Stimulated activated CD4-positive, alpha-beta T cell treated with anti-CD3 and anti-CD28 coated beads, Interleukin-4, amount 100 ng/mL, for 24 hours (primary cell): Measurements from ENCODE around the gene FBXO28.
A peak's percentile ranks its signal among the peaks of the same experiment; 100 is the strongest.

Experiments
- DNase-seq: peaks from one replicate; pipeline ENCODE4 v3.0.0-alpha.2; 2020

The FBXO28 gene

DNA sequence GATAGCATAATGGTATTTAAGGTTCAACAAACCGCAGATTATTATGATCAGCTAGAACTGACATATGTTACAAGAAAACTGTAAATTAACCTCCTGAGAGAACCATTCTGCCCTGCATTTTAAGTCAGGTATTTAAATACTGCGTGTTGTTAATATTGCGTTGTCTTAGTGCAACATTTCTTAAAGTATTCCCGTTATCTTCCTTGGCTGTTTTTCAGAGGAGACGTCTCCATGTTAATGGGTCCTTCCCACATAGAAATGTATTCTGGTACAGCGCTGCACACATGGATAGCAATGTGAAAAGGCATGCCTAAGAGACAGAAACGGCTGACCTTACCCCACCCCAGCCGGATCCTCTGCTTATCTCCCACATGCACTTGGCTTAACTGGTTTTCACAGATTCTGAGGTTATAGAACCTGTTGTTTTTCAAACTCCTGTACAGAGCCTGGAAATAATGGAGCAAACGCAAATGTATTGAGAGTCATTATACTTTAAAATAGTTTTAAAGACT is 46.3 kb downstream of the FBXO28 start:
- no peak for DNase-seq

- no peak for DNase-seq
Observed at GRCh38 chr1:224162768-224163167, 48.9 kb downstream of the FBXO28 start.

- no peak for DNase-seq
Observed at GRCh38 chr1:224163311-224163710, 49.4 kb downstream of the FBXO28 start.

- DNase-seq: peak; percentile 38
Observed at GRCh38 chr1:224168859-224169380, 55.0 kb downstream of the FBXO28 start.

GRCh38 chr1:224169718-224170270 is 55.9 kb downstream of the FBXO28 start:
- no peak for DNase-seq

GRCh38 chr1:224170343-224170742 is 56.4 kb downstream of the FBXO28 start:
- no peak for DNase-seq

DNA sequence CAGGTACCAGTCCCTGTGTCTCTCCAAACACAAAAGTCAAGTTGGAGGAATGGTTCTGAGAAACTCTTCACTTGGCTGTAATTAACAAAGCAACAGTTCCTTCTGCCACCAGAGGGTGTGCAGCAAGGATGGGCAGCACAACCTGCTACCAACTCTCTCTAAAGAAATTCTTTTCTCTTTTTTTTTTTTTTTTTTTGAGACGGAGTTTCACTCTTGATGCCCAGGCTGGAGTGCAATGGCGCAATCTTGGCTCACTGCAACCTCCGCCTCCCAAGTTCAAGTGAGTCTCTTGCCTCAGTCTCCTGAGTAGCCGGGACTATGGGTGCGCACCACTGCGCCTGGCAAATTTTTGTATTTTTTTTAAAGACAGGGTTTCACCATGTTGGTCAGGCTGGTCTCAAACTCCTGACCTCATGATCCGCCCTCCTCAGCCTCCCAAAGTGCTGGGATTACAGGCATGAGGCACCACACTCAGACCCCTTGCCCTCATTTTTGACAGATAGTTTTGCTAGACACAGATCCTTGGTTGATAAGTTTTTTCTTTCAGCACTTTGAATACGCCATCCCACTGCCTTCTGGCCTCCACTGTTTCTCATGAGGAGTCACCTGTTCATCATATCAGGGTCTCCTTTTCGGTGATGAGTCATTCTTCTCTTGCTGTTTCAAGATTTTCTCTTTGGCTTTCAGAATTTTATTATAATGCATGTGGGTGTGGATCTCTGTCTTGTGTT is 57.0 kb downstream of the FBXO28 start:
- no peak for DNase-seq

GRCh38 chr1:224172229-224172628 is 58.3 kb downstream of the FBXO28 start:
- DNase-seq: no peak

- no peak for DNase-seq
Observed at GRCh38 chr1:224173523-224173922, 59.6 kb downstream of the FBXO28 start.

GRCh38 chr1:224175617-224176016 is 61.7 kb downstream of the FBXO28 start:
- peak; percentile 27 for DNase-seq

- no peak for DNase-seq
Observed at GRCh38 chr1:224177356-224177999, 63.6 kb downstream of the FBXO28 start.

DNA sequence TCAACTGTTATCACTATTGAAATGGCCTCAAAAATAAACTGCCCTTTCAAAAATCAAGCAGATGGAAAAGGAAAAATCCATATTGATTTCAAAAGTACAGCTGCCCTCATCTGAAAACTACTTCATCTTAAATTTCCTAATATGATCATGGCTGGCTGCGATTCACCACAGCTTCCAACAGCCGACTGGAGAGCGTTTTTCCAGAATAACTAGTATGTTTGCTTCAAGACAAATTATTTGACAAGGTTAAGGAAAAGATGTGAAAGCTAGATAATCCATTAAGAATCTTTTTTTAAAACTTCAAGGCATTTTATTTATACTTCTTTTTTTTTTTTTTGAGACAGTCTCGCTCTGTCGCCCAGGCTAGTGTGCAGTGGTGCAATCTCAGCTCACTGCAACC is 65.0 kb downstream of the FBXO28 start:
- DNase-seq: no peak

DNA sequence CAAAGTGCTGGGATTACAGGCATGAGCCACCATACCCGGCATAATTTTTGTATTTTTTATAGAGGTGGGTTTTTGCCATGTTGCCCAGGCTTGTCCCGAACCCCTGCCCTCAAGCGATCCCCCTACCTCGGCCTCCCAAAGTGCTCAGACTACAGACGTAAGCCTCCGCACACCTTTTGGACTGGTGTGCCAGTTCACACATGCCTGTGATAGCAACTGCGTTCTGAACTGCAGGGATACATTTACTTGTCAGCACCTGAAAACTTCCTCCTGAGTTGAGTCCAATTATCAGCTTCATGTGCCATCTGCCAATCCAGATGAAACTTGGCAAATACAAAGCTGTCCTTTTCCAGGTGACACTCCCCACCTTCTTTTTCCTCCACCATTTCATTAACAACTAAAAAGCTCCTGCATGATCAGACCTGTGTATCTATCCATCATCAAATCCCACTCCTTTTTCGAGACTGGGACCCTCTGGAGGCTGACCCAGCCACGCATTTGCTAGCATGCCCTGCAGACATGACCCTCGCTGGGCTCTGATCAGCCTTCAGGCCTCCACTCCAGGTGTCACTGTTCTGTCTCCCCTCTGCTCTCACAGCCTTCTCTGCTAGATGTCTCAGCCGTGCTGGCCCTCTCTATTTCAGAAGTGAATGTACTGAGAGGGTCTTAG is 67.0 kb downstream of the FBXO28 start:
- DNase-seq: no peak

- DNase-seq: no peak
Observed at GRCh38 chr1:224181453-224181810, 67.5 kb downstream of the FBXO28 start.

GRCh38 chr1:224182057-224182865 is 68.3 kb downstream of the FBXO28 start:
- DNase-seq: peak; percentile 45

GRCh38 chr1:224182866-224183590 is 69.1 kb downstream of the FBXO28 start, which contains the start of gene DEGS1:
TSS of gene DEGS1 (plus strand) at chr1:224183240. CDS start at chr1:224183337, 97 bp downstream.
- peak; percentile 80 for DNase-seq

DNA sequence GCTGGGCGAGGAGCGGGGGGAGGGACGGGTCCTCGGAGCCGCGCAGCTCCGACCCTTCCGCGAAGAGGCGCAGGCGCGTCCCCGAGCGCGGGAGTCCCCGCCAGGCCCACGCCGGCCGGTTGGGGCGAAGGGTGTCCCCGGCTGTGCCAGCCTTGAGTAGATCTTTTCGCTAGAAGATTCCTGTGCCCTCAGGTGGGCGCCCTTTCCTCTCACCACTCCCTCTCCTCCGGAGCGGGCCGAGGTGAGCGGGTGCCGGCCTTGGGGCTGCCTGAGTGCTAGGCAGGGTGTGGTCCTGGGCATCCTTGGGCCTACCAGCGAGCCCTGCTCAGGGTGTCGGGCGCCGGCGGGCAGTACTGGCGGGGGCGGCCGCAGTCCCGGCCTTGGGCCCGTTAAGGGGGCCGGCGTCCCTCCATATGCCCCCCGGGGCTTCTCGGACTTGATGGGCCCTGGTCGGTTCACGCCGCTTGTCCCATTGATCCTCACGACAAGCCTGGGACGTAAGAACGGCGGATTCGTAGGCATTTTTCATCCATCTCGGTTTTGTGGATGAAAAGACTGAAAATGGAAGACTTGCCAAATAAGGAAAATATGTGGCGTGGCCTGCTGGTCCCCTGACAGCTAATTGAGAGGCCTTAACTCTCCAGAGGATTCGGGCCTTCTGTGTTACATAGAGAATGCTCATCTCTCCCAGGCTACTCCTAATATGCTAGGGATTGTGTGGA is 69.8 kb downstream of the FBXO28 start:
- peak; percentile 58 for DNase-seq

DNA sequence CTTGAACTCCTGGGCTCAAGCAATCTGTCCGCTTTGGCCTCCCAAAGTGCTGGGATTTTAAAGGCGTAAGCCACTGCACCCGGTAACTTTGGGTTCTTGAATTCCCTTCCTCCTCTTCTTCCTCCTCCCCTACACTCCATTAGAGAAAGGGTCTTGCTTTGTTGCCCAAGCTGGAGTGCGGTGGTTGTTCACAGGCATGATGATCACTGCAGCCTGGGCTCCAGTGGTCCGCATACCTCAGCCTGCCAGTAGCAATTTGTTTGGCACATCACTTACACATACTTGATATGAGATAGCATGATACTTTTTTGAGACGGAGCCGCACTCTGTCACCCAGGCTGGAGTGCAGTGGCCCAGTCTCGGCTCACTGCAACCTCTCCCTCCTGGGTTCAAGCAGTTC is 71.3 kb downstream of the FBXO28 start:
- DNase-seq: no peak

- no peak for DNase-seq
Observed at GRCh38 chr1:224188286-224188685, 74.4 kb downstream of the FBXO28 start.

GRCh38 chr1:224189561-224189960 is 75.7 kb downstream of the FBXO28 start:
- no peak for DNase-seq
